ENCODE measurements around the gene AVPR2. TPM values are rescaled to one million over a fixed set of nuclear protein-coding genes. Genes with fewer than 3 reads are reported as not detected.

Gene AVPR2
- total RNA-seq, 1 experiment from 2014 or later: 0.26 TPM

GRCh38 chrX:153905481-153906095 lies 1.1 kb downstream of the AVPR2 start:
- DNase-seq (ENCODE audit: low read depth, low spot score): no peak
- in situ Hi-C loops (cut with HindIII; ENCODE audit: low pct_unique_long_range_greater_than_20kb, low sequenced_read_pairs): no loop called here

GRCh38 chrX:153906126-153906917 lies 1.8 kb downstream of the AVPR2 start:
- in situ Hi-C loops (cut with HindIII; ENCODE audit: low pct_unique_long_range_greater_than_20kb, low sequenced_read_pairs): no loop called here
- no peak for DNase-seq (ENCODE audit: low read depth, low spot score)

DNA sequence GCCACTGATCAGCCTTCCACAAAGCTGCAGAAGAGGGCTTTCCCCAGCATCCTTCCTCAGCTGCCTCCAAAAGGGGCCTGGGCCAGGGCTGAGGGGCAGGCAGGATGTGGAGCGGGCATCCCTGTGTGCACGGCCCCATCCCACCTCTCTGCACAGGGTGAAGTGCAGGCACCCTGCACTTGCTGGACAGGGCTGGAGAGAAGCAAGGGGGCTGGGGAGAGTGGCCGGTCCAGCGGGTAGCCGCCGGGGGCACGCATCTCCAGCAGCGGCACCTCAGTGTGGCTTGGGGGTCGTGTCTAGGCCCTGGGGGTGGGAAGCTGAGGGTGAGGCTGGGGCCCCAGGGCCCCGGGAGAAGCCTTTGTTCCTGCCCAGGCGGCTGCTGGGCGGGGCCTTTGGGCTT lies 3.0 kb downstream of the AVPR2 start:
- in situ Hi-C loops (cut with HindIII; ENCODE audit: low pct_unique_long_range_greater_than_20kb, low sequenced_read_pairs): no loop called here
- no peak for DNase-seq (ENCODE audit: low read depth, low spot score)

GRCh38 chrX:153908219-153908860 lies 3.9 kb downstream of the AVPR2 start:
- in situ Hi-C loops (cut with HindIII; ENCODE audit: low pct_unique_long_range_greater_than_20kb, low sequenced_read_pairs): no loop called here

DNA sequence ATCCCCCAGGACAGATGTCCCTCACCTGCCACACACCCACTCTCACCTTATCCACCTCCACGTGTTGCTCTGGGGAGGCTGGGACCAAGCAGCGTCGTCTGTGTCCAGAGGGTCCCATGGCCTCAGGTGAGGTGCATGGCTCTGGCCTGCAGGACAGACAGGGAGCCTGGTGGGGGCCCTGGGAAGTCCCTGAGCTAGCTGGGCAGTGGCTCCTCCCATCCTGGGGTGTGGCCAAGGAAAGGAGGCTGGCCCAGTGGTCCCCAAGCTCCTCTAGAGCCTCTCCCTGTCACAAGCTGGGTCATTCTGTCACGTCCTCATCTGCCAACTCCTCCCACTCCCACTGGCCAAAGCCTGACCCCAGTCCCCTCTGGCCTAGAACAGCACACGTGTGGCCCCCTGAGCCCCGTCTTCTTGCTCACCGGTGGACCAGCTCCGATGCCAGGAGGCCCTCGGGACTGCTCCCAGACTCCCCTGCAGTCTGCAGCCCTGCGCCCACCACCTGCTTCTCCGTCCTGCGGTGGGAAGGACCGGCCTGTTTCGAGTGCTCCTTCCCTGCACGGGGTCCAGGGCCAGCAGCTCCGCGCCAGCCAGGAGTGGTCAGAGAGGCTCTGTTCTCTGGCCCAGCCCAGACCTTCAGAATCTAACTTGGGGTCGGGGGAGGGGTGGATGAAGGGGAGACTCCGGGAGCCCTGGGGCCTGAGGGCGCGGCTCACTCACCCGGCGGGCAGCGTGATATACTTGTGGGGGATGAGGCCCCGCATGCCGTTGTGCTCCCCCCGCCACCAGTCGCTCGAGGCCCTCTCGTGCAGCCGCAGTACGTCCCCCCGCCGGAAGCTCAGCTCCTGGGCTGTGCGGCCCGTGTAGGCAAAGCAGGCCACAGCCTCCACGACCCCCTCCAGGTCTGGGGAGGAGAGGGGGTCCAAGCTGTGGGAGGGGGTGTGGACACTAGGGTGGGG lies 4.8 kb downstream of the AVPR2 start:
- peak; percentile 56 for DNase-seq (ENCODE audit: low read depth, low spot score)
- in situ Hi-C loops (cut with HindIII; ENCODE audit: low pct_unique_long_range_greater_than_20kb, low sequenced_read_pairs): no loop called here

More at GRCh38 chrX:153908219-153908860, 3.9 kb downstream of the AVPR2 start:
- no peak for DNase-seq (ENCODE audit: low read depth, low spot score)

DNA sequence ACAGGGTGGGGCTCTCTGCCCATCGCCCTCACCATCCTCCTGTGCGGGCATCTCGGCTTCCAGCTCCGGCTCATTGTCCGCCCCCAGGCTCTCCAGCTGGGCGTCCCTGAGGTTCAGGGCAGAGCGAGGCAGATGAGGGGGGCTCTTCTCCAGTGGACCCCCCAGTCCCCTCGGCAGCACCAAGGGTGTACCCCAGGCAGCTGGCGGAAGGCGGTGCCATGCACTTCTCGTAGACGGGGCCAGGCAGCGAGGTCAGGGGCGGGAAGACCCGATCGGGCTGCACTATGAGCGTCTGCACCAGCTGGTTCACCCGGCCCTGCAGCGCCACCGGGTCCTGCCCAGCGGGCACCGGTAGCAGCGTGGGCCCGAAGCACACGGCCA lies 5.5 kb downstream of the AVPR2 start:
- DNase-seq (ENCODE audit: low read depth, low spot score): no peak
- in situ Hi-C loops (cut with HindIII; ENCODE audit: low pct_unique_long_range_greater_than_20kb, low sequenced_read_pairs): no loop called here

- DNase-seq (ENCODE audit: low read depth, low spot score): no peak
- in situ Hi-C loops (cut with HindIII; ENCODE audit: low pct_unique_long_range_greater_than_20kb, low sequenced_read_pairs): no loop called here
Observed at GRCh38 chrX:153910446-153910845, 6.0 kb downstream of the AVPR2 start.

- DNase-seq (ENCODE audit: low read depth, low spot score): no peak
- in situ Hi-C loops (cut with HindIII; ENCODE audit: low pct_unique_long_range_greater_than_20kb, low sequenced_read_pairs): no loop called here
Observed at GRCh38 chrX:153911798-153912197, 7.3 kb downstream of the AVPR2 start.

- DNase-seq (ENCODE audit: low read depth, low spot score): no peak
- in situ Hi-C loops (cut with HindIII; ENCODE audit: low pct_unique_long_range_greater_than_20kb, low sequenced_read_pairs): no loop called here
Observed at GRCh38 chrX:153913211-153913610, 8.7 kb downstream of the AVPR2 start.

DNA sequence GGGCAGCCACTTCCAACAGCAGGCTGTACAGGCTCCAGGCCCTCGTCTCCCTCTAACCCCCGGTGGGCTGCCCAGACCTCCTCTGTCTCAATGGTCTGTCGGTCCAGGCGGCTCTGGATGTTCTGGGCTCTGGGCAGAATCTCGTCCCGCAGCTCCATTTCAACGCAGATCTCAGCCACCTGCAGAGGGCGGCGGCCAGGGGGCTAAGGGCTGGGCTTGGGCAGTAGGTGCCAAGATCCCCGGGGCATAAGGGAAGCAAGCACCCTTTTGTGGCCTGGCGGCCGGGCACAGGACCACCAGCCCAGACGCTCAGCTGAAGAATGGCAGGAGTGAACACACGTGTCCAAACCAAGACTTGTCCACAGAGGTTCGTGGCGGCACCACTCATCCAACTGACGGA lies 9.2 kb downstream of the AVPR2 start:
- in situ Hi-C loops (cut with HindIII; ENCODE audit: low pct_unique_long_range_greater_than_20kb, low sequenced_read_pairs): no loop called here
- DNase-seq (ENCODE audit: low read depth, low spot score): no peak

- in situ Hi-C loops (cut with HindIII; ENCODE audit: low pct_unique_long_range_greater_than_20kb, low sequenced_read_pairs): no loop called here
- no peak for DNase-seq (ENCODE audit: low read depth, low spot score)
Observed at GRCh38 chrX:153917869-153918268, 13.4 kb downstream of the AVPR2 start.

DNA sequence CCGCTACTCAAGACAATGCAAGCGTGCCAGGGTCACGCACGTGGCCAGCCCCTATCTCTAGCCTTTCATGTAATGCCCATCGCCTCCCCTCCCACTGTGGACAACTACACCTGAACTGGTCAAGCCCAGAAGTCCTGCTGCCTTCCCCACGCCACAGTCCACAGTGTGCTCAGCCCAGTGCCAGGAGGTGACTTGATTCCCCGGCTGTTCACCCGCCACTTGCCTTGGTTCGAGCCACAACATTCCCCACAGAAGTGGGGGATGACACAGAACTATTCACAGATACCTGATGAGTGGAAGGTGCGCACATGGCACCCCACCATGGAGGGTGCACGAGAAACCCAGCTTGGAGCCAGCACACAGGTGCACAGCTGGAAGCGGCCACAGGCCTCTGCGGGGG lies 14.8 kb downstream of the AVPR2 start:
- in situ Hi-C loops (cut with HindIII; ENCODE audit: low pct_unique_long_range_greater_than_20kb, low sequenced_read_pairs): no loop called here
- no peak for DNase-seq (ENCODE audit: low read depth, low spot score)

- in situ Hi-C loops (cut with HindIII; ENCODE audit: low pct_unique_long_range_greater_than_20kb, low sequenced_read_pairs): no loop called here
Observed at GRCh38 chrX:153920546-153920945, 16.1 kb downstream of the AVPR2 start.

GRCh38 chrX:153921070-153921469 lies 16.6 kb downstream of the AVPR2 start:
- in situ Hi-C loops (cut with HindIII; ENCODE audit: low pct_unique_long_range_greater_than_20kb, low sequenced_read_pairs): no loop called here
- DNase-seq (ENCODE audit: low read depth, low spot score): no peak

More at GRCh38 chrX:153920546-153920945, 16.1 kb downstream of the AVPR2 start:
- no peak for DNase-seq (ENCODE audit: low read depth, low spot score)

DNA sequence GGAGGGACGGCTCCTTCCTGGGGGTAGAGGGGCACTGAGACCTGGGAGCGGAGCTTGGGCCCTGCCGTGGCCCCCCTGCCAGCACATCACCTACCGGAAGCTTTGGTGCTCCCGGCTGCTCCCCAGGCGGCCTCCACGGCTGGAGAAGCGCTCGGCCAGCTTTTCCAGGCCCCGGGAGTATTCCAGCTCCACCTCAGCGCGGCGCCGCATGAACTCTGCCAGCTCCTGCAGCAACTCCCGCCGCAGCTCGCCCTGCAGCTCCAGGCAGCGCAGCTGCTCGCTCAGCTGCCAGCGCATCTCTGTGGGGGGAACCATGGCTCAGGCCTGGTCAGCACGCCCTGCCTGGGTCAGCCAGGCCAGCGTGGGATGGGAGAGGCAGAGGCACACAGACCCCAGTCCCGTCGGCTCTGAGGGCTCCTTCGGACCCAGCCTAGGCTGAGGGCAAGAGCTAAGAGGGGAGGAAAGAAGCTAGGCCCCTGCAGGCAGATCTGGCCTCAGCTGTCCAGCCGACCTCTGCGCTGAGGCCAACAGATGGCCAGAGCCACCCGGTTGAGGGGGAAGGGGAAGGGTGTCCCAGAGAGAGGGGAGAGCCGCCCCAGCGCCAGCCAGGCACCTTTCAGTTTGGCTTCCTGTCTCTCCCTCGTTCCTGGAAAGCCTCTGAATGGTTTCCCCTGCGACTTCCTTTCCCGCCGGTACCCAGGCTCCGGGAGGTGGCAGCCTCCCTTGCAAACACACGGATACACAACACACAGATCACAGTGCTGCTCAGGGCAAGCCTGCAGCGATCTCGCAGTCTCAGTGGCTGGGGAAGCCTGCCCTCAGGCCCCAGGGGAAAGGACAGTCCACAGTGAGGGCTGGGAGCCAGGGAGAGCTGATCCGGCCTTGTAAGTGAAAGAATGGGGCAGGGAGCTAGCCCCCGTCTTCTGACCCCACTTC lies 17.3 kb downstream of the AVPR2 start:
- in situ Hi-C loops (cut with HindIII; ENCODE audit: low pct_unique_long_range_greater_than_20kb, low sequenced_read_pairs): no loop called here
- no peak for DNase-seq (ENCODE audit: low read depth, low spot score)

DNA sequence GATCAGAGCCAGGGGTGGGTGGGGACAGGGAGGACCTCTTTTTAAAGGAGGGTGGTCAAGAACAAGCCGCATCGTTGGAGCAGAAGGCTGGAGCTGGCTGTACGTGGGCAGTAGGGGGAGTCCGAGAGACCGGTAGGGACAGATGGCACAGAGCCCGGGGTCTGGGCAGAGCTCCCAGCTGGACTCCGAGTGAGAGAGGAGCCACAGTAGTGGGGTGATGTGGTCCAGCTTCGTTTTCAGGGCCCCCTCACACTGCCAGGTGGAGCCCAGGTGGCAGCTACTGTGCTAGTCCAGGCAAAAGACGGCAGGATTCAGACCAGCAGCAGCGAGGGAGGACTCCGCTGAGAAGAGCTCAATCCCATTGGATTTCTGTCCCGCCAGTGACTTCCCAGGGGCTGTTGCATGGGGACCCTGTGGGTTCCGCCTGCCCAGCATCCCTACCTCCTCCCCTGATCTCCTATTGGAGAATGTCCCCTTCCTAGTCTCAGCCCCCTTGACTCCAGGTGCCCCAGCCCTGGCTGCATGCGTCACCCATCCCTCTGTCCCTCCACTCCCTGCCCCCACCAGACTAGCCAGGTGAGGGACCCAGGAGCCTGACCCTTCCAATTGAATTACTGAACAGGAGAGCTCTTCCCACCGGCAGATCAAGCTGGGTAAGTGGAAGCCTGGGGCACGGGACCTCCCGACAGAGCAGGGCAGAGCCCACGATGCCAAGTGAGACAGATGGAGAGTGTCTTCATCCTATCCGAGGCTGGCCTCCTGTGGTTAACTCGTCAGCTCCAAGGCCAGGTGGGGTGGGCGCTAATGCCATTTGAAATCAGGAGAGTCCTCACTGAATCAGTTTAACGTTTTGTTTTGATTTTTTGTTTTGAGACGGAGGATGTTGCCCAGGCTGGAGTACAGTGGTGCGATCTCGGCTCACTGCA lies 18.7 kb downstream of the AVPR2 start:
- DNase-seq (ENCODE audit: low read depth, low spot score): peak; percentile 65
- in situ Hi-C loops (cut with HindIII; ENCODE audit: low pct_unique_long_range_greater_than_20kb, low sequenced_read_pairs): no loop called here
